ENCODE results near the gene SRP14.
"Not testable (repeated sequence)": the region's sequence is repeated elsewhere in the genome, so short reads cannot be mapped to it uniquely, and the experiment has no call there.

Gene SRP14, protein sequence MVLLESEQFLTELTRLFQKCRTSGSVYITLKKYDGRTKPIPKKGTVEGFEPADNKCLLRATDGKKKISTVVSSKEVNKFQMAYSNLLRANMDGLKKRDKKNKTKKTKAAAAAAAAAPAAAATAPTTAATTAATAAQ

DNA sequence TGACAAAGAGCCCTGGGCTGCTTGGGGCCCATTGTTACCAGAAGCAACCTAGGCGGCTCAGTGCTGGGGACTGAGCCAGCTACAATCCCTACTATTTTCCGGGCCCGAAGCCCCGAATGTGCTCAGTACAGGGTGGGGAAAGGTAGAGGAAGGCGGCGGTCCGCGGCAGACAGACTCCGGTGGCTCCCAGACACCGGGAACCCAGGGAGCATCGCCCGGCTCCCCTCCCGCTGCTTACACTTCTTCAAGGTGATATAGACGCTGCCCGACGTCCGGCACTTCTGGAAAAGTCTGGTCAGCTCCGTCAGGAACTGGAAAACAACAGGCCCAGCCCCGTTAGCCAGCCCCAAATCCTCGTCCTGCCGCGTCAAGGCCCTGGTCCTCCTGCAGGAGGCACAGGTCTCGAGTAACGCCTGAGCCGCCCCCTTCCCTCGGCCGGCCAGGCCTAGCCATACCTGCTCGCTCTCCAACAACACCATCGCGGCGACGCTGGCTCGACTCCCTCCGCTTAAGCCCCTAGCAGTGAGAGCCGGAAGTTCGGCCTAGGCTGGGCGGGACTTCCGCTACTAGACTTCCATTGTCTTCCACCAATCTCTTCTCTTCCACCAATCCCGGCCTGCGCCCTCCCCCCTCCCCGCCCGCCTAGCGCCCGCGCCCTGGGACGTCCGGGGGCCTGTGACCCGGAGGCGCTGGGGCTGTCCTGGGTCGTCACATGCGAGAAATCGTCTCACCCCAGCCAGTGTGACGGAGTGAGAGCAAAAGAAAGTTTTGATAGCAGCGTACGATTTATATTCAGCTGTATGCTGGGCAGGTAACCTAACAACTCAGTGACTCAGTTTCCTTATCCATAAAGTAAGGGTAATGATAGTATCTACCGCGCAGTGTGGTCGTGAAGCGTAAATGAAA is at the start of gene SRP14:
Gene SRP14, minus strand, starts transcription at position 544 of the 906 bp plus-strand sequence. Its CDS starts 65 bp downstream, at position 479.
- peak; percentile 96 to 97 for DNase-seq

DNA sequence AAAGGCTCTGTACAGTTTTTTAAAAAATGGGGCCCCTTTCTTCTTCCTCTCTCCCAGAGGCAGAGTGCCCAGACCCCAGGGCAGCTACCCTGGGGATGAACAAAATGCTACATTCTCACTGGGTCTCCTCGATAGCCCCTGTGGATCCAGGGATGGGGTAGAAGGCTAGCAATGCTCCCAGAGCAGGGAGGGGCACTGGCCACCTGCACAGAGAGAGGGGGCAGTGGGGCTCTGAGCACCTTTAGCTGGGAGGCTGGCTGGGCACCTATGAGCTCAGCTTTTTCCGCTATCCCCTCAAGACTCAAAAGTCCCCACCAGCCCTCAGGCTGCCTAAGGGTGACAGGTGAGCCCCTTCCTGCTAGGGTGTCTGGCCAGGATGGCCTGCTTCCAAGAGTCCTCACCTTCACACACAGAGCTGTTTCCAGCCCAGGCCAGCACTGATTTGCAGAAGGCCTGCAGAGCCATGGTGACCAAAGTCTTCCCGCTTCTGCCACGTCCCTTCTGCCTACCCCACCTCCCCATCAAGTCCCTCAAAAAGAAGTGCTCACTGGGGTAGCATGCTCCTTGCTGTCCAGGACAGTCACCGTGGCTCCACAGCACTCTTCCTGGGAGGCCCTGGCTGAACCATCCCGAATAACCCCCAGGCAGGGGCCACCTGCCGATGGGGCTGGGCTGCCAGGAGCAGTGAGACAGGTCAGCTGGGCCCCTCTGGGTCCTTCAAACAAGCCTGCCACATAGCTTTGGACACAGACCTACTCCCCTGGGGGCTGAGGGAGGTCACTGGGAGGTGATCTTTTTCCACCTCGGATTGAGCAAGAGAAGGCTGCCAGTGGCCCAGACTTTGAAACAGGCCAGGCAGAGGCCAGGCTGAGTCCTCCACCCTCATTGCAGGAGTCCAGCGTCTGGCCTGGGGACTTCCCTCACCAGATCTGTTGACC is 49.3 kb upstream of the SRP14 start:
- DNase-seq: no peak

DNA sequence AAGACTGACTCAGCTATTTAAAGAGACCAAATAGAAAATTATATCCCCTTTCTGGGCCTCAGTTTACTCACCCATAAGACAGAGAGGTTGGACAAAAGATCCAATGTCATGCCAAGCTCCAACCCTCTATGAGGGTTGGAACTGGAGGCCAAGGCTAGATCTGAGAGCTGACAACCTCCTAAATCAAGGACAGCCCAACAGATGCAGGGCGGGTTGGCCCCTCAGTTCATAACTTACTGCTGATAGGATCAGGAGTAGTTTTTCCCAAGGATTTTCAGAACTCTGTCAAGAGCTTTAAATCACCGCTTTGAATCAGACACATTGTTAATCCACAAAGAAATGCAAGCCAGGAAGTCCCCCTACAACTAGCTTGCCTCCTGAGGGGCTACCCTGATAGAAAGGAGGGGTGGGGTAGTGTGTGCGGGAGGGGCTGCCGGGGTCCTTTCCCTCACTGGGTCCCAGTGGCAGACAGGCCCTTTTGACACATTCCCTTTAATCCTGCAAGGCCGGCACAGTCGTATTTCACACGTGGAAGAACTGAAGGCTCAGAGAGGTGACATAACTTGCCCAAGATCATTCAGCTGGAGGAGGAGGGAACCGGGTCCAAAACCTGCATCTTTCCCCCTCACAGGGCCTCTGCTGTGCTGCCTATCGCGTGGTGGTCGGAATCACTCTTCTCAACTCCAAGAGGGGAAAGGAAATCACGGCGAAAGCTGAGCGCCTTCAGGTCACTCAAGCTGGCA is 48.3 kb upstream of the SRP14 start:
- no peak for DNase-seq

DNA sequence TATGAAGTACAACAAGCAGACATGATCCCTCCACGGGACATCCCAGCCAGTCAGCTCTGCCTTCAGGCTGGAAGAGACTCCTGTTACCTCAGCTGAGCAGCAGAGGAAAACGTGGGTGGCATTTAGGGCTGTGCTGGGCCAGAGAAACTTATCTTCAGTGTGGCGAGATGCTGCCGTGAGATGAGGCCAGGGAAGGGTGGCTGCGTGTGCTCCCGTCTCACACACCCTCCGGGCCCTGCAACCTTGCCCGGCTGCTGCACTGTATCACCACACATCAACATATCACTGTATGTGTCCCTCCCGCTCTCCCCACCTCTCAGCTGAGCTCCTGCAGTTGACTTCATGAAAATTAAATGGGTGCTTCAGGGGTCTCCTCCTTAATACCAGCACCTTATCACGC is 46.3 kb upstream of the SRP14 start:
- no peak for DNase-seq

DNA sequence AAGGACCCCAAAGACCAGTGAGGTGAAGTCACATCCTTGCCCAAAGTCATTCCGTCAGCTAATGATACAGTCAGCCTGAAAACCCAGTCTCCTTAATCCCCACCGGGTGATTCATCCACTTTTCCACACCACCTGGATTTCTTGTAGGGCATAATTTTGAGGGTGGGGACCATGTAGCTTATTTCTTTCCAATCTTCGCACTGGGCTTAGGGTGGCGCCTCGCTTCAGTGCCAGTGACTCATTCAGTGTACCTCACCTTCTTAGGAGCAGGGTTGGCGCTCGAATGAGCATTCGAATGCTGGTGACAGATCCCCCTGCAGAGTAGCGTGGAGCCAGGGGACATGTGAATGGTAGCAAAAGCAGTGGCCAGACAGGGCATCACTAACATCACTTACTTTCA is 45.7 kb upstream of the SRP14 start:
- DNase-seq: no peak

DNA sequence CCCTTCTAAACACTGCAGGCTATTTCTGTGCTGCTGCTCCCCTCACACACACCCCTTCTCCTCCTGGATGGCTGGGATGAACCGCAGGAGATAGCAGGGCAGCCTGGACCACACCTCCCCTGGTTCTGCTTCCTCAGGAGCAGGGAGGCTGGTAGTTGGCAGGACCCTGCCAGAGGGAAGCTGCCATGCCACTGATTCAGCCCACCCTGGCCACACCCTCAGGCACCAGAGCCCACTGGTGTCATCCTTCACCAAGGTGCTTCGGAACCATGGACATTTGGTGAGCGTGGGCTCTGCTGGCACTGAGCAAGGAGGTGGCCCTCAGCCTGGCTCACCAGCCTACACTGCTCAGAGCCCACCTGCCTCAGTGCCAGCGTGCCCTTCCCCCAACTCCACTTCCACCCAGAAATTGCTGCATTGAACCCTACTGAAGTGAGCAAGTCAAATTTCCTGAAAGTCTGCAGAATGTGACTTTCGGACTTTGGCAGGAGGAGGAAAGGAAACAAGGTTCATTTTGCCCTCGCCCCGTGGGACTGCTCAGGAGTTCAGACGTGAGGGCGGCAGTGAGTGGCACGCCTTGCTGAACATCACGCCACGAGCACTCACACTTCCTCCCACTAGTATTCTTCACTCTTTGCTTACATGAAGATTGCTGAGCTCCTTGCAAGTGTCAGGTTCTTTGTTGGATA is 43.4 kb upstream of the SRP14 start:
- DNase-seq: no peak

DNA sequence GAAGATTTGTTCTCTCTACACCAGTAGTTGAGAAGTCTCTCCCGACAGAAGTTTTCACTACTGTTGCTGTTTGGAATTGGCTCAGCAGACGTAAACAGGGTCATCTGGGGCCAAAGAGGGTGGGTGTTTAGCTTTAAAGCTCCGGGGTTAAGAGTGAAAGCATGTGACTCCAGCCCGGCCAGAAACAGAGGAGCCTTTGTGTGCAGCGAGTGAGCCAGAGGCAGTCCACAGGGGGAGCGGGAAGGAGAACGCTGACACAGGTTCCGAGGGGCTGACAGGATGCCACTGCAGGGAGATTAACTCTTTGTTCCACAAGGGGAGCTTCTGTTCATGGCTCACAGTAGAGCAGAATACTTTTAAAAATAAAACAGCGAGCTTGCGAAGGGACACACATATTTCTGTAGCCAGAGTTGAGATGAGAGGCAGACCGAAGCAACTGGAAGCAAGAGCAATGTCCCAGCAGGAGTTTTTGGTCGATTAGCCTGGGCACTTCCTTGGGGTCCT is 42.8 kb upstream of the SRP14 start:
- DNase-seq: no peak

DNA sequence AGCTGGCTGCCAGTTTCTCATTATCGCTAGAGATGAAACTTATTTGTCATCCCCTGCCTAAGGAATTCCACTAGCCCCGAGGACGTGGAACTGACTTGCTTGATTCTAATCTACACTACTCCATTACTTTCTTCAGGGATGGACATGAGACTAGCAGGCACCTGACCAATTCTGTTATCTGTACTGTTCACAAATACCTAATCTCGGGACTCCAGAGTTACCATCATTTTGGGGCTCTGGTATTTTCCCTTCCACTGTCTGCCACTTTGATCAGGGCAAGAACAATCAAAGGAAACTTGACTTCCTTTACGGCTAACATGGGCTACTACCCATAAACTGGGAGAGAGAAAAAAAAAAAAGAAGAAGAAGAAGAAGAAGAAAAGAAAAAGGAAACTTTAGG is 41.9 kb upstream of the SRP14 start:
- no peak for DNase-seq

DNA sequence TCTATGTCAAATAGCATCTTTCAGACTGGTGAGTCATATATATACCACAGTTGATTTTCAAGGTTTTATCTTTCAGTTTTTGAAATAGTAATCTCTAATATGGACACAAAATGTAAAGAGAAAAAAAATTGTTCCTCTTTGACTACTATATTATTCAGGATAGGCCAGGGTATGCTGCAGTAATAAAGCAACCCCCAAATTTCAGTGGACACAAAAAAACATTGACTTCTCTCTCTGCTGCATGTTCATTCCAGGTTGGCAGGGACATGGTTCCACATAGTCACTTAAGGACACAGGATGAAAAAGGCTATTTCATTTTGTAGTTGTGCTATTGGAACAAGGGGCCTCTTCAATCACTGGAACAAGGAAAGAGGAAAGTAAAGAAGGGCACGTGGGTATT is 41.1 kb upstream of the SRP14 start:
- no peak for DNase-seq

DNA sequence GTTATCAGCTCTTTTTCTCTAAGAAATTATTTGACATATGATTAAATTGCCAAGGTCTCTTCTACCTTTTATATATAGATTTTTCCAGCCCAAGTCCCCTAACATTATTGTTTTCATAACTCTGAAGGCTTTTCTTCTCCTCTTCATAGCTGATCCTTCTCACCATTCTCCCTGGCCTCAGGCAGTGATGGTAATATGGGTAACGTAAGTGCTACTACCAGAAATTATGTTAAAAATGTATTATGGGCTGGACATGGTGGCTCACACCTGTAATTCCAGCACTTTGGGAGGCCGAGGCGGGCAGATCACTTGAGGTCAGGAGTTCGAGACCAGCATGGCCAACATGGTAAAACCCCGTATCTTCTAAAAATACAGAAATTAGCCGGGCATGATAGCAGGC is 40.5 kb upstream of the SRP14 start:
- no peak for DNase-seq

DNA sequence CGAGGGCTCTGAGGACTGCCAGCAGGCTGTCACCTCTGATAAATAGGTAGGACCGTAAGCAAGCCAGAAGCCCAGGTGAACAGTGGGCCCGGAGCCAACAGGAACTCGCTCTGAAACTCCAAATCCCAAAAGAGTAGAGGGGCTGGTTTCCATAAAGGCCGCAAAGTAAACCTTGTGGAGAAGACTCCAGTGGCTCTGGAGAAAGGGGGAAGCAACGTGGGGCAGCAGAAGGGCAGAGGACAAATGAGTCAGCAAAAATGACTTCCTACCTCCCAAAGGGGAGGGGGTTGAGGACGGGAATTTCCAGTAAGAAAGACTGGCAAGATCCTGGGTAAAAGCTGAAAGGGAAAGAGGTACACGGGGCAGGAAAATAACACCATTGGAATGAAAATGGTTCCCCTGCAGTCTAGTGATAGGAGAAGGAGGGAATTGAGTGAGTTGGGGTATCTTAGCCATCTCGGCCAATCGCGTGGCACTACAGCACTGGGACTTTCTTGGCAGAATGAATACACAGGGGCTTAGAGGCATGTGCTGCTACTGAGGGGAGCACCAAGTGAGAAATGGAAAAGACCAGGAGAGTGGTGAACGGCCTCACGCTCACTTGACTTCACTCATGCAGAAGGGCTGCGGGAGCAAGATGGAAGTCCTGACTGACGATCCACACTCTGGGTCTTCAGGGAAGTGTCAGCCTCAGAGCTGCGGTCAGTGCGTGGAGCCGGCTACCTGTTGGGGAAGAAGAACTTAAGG is 36.5 kb upstream of the SRP14 start:
- DNase-seq: no peak

DNA sequence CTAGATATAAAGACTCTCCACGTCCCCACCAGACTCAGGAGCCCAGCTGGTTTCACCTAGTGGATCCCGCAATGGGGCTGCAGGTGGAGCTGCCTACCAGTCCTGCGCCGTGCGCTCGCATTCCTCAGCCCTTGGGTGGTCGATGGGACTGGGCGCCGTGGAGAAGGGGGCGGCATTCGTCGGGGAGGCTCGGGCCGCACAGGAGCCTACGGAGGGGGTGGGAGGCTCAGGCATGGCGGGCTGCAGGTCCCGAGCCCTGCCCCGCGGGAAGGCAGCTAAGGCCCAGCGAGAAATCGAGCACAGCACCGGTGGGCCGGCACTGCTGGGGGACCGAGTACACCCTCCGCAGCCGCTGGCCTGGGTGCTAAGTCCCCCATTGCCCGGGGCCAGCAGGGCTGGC is 35.7 kb upstream of the SRP14 start:
- not testable (repeated sequence) for DNase-seq

DNA sequence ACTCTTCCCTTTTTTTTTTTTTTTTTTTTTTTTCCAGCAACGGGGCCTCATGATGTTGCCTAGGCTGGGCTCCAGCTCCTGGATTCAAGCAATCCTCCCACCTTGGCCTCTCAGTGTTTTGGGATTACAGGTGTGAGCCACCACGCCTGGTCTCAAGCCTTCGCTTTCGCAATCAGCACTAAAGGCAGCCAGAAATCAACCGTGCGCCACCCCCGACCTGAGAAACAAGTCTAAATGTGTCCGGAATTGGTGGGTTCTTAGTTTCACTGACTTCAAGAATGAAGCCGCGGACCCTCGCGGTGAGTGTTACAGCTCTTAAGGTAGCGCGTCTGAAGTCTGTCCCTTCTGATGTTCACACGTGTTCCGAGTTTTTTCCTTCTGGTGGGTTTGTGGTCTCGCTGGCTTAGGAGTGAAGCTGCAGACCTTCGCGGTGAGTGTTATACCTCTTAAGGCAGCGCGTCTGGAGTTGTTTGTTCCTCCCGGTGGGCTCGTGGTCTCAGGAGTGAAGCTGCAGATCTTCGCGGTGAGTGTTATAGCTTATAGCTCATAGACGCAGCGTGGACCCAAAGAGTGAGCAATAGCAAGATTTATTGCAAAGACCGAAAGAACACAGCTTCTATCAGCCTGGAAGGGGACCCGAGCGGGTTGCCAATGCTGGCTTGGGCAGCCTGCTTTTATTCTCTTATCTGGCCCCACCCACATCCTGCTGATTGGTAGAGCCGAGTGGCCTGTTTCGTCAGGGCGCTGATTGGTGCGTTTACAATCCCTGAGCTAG is 34.9 kb upstream of the SRP14 start:
- DNase-seq: not testable (repeated sequence)

DNA sequence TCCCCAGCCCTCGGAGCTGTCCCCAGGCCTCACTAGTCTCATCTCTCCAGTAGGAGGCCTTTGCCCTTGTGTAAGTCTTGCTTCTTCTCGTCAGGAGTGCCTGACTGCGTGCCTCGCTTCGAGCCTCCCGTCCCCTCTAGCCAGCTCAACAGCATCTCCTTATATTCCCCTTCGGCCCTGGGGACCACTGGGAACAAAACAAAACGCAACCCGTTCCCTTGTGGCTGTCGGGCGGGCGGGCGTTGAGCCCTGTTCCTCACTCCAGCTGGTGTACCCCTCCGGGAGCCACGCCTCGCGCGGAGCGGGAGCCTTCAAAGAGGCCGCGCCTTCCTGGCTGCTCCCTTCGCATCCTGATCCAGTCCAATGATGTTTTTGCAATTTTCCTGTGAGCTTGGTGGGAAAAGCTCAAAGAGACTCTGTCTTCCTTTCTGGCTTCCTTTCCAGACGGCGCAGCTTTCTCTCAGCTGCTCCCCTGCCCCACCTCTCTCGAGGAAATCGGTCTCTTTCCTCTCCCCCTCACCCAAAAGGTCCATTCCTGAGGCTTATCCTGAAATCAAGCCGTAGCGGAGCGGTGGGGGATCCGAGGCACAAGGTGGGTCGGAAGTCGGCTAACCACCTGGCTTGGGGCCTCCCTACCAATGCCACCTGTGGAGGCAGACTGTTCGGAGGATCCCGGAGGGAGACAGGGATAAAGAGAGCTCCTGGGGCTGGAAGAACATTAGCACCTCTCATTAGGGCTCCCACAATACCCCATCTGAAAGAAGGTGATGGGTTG is 33.4 kb upstream of the SRP14 start:
- no peak for DNase-seq

DNA sequence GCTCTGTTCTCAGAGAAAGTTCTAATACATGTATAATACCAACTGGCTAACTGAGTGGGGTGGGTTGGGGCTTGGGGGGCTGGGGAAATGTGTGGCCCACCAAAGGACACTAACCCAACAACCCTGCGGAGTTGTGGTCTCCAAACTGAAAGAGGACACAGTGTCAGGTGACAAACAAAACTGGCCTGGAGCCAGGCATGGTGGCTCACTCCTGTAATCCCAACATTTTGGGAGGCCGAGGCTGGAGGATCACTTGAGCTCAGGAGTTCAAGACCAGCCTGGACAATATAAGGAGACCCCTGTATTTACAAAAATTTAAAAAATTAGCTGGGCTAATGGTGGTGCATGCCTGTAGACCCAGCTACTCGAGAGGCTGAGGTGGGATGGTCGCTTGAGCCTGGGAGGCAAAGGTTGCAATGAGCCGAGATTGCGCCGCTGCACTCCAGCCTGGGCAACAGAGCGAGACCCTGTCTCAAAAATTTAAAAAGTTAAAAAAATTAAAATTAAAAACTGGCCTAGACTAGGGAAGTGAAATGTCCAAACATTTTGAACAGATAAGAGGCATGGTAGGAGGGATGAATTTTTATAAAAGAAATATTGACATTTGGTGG is 31.7 kb upstream of the SRP14 start:
- no peak for DNase-seq

DNA sequence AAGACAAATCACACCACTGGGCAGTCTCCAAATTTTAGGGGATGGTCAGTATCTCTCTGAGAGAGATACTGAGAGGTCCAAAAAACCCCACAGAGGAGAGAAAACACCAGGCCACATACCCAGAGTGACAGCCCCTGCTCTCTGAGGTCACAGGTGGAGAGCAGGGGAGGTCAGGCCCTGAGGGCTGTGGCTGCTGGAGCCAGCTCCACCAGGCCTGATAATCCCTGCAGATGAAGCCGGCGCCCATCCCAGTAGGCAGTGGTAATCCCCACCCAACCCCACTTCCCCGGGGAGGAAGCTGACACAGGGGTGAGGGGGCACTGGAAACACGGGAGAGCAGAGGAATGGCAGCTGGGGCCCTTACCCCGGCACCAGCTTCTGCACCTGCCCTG is 31.2 kb upstream of the SRP14 start:
- no peak for DNase-seq

DNA sequence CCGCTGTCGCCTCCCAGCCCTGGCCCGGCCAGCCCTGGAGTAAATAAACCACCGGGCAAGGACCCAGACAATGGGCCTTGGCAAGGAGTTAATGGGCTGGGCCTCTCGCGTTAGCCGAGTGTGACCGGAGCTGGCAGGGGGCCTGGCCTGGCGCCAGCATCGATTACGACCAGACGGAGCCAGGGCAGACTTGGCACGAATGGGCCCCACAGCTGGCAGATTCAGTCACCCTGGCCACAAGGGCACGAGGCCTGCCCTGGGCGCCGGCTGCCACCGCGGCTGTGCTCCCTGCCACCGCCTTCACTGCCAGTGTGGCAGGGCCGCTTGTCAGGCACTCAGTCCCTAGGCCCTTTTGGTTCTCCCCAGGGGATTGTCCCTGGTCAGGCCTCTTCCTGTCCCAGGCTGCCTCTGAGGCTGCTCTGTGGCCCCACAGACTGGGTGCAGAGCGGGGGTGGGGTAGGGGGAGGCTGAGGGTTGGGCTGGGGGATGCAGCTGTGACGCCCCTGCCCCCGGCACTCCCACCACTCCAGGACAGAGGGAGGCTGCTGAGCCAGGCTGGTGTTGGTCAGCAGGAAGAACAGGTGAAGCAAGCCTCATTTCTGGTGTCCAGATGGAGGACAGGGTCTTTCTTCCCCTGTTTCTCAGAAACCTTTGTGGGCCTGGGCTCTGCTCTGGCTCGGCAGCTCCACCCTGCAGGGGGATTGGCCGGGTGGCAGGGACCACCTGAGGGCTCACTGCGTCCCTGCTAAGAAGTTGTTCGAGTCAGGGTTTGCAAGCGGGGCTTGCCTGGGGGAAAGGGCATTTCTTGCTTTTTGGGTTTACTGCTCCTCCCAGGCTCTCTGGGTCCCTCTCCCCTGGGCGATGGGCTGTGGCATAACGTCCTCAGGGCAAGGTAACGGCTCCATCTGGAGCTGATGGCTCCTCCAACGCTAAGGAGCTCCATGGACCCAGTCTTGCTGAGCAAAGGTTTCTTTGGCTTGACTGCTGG is 30.5 kb upstream of the SRP14 start:
- DNase-seq: no peak

Measured in activated CD4-positive, alpha-beta T cell treated with anti-CD3 and anti-CD28 coated beads, Interleukin-2, amount 50 U/mL, for 48 hours (primary cell).